ENCODE measurements around the gene B9D1.

DNA sequence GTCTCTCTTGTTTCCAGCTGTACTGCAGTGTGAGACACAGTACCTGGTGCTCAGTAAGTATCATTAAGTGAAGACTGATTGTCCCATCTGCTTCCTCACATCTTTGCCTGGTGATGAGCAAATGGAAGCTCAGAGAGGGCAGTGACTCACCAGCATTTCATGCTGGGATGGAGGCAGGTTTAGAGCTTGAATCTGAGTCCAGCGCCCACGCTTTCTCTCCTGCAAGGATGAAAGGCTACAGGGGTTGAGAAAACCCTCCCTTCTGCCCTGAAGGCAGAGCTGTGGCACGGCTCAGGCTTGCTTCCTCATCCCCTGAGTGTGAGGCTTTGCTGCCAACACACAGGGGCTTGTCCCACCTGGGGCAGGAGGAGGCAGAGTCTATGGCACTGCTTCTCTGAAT is 47.0 kb upstream of the B9D1 start:
- TF ChIP-seq, protein P1, sequence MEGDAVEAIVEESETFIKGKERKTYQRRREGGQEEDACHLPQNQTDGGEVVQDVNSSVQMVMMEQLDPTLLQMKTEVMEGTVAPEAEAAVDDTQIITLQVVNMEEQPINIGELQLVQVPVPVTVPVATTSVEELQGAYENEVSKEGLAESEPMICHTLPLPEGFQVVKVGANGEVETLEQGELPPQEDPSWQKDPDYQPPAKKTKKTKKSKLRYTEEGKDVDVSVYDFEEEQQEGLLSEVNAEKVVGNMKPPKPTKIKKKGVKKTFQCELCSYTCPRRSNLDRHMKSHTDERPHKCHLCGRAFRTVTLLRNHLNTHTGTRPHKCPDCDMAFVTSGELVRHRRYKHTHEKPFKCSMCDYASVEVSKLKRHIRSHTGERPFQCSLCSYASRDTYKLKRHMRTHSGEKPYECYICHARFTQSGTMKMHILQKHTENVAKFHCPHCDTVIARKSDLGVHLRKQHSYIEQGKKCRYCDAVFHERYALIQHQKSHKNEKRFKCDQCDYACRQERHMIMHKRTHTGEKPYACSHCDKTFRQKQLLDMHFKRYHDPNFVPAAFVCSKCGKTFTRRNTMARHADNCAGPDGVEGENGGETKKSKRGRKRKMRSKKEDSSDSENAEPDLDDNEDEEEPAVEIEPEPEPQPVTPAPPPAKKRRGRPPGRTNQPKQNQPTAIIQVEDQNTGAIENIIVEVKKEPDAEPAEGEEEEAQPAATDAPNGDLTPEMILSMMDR (IDR thresholded peaks at IDR 0.05; ENCODE audit: low read length), result no peak
- TF ChIP-seq EZH2phosphoT487 (IDR thresholded peaks at IDR 0.05; ENCODE audit: low read length) (no peak), EZH2 (optimal IDR thresholded peaks at IDR 0.05; ENCODE audit: low read depth, low read length) (no peak)

All from MM.1S (cell line).